T47D (cell line): ENCODE data around the gene BEAN1.

Experiments used
- DNase-seq, 2 experiments: peaks; one replicate each; pipeline versions ENCODE4 v3.0.0 to v3.0.0-alpha.2; 2011 to 2012; ENCODE audit warnings: low read depth in 1 of 2, low spot score in 1 of 2
- JUND ChIP-seq: IDR thresholded peaks from 2 replicates; pipeline ENCODE4 v1.6.1; 2012; ENCODE audit warnings: low read depth
- in situ Hi-C: cut with HindIII; loops from 2 replicates; pipeline ENCODE4 v1.10.0; 2016; ENCODE audit warnings: low sequenced_read_pairs, low pct_unique_long_range_greater_than_20kb

BEAN1 gene

DNA sequence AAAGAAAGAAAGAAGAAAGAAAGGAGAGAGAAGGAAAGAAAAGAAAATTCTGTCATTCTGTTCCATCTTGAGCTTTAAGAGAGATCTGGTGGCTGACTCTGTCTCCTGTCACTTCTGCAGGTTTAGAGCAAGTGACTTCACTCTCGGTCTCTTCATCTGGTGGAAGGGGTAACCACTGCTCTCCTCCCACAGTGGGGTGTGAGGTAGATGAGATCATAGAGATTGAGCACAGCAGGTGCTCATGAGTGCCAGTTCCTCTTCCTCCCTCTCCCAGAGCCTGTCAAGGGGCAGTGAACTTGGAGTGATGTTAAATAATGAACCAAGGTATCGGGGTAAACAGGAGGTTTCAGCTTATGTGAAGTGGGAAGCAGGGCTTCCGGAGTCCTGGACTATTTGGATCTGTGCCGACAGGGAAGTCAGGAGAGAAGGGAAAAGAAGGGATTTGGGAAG is 47.7 kb downstream of the BEAN1 start:
- no peak for DNase-seq
- TF ChIP-seq JUND: no peak
- in situ Hi-C loops: no loop called here

DNA sequence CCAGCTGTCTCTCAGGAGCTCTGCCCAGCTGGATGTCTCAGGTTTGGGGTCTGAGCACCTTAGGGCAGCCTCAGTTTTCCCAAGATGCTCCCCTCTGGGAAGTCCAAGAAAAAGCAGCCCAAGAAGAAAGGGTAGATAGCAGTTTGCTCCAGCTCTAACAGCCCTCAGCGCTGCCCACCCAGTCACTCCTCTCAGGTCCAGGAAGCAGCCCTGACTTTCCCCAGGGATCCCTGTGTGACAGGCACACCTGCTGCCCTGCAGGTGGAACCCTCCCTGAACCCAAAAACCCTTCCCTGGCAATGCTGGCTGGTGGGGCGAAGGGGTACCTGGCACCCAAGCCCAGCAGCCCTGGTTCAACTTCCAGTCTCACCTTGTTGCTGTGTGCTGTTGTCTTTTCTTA is 48.1 kb downstream of the BEAN1 start:
- no peak for TF ChIP-seq JUND
- DNase-seq: no peak
- in situ Hi-C loops: no loop called here

DNA sequence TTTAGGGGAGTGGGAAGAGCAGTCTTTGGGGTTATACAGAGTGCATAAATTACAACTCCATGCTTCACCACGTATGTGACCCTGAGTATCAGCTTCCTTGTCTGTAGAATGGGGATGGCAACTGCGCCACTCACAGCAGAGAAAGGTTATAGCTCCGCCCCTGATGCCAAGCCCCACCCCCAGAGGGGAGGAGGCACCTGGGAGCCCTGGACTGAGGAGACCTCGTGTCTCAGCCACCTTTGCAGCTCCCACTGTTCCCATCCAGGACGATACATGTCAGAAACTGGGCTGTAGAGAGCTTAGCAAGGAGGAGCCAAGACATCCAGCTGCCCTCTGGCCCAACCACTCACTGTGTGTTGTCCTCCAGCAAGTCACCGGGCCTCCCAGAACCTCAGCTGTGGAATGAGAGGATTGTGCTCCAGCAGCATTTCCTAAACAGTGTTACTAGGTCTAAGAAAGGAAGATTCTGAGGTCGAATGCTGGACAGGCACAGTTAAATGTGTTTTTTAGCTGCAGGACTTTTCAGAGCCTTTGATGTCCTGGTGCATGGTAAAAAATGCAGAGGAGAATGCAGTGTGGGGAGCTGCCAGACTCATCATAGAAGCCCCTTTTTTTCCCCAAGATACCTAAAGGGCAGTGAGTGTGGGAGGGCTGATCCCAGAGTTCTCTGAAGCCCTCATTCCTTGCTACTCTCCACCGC is 49.4 kb downstream of the BEAN1 start:
- DNase-seq: peak in 1 of 2 experiments; percentile 68

DNA sequence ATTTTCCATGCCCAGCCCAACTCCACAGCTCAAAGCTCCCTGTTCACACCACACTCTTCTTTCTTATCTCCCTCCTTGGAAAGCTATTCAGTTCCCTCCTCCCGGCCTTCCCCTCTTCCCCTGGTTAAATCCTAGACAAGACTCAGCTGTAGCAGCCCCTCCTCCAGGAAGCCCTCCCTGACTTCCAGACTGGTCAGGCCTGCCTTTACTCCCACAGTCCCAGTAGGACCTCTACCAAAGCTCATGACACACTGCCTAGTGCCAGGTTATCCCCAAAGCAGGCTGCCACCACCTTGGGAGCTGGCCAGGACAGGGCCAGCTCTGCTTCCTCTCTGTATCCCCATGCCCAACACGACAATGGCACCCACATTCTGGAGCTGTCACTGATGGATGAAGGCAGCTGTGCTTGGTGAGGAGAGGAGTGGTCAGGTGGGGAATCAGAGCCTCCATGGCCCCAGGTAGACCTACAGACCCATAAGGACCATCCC is 50.0 kb downstream of the BEAN1 start:
- in situ Hi-C loops: no loop called here
- no peak for TF ChIP-seq JUND
- DNase-seq: no peak

More for the DNA sequence above, 49.4 kb downstream of the BEAN1 start:
- in situ Hi-C loops: no loop called here
- TF ChIP-seq JUND: no peak

DNA sequence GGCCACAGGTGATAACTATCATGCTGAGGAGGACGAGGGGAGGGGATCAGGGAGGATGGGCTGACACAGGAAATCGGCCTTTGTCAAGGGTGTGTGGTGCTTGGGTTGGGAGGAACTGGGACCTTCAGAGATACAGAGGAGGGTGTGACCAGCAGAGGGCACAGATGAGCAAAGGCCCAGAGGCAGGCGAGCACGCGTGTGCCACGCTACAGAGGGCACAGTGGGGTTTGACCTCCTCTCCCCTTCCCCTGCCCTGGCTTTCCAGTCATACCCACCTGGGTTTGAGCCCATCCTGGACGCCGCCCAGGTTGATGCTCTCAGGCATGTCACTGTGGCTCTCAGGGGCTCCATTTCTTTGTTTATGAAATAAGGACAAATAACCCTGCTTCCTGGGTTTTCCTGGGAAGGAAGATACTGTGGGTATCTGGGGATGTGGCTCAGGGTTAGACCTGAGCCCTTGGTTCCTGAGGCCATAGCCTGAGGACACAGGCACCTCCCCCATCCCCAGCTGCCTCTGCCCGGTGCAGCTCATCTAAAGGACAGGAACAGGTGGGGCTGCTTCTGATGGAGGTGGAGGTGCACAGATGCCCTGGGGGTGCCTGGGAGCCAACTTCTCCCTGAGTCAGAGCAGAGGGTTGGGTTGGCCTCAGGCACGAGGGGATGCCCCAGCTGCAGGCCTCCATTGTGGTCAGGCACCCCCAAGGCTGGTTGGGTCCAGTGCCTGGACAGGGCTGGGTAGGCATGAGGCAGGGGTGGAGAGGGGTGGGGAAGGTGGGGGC is 51.8 kb downstream of the BEAN1 start:
- in situ Hi-C loops: no loop called here
- DNase-seq: peak in 1 of 2 experiments; percentile 66
- TF ChIP-seq JUND: no peak

DNA sequence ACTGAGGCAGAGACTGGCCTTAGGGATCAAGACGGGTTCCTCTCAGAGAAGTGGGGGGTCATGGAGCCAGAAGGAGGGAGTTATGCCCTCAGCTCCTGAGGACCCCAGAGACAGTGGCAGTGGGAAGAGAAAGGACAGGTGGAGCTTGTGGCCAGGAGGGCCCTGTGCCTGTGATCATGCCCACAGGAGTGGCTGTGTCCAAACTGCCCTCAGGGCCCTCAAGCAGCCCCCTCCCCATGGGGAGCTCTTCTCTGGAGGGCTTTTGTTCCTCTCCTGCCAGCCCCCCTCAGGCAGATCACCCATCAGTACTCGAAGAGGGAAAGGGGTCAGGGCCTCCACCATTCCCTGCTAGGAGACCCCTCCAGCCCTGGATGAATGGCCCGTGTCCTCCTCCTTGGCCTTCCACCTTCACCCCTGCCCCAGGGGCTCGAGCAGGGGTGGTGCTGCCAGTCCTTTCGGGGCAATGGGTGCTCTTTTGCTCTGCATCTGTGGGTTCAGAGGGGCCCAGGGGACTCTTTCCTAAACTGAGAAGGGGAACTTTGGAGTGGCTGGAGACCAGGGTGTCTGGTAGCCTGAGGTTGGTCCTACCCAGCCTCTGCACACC is 52.7 kb downstream of the BEAN1 start:
- no peak for TF ChIP-seq JUND
- in situ Hi-C loops: no loop called here

DNA sequence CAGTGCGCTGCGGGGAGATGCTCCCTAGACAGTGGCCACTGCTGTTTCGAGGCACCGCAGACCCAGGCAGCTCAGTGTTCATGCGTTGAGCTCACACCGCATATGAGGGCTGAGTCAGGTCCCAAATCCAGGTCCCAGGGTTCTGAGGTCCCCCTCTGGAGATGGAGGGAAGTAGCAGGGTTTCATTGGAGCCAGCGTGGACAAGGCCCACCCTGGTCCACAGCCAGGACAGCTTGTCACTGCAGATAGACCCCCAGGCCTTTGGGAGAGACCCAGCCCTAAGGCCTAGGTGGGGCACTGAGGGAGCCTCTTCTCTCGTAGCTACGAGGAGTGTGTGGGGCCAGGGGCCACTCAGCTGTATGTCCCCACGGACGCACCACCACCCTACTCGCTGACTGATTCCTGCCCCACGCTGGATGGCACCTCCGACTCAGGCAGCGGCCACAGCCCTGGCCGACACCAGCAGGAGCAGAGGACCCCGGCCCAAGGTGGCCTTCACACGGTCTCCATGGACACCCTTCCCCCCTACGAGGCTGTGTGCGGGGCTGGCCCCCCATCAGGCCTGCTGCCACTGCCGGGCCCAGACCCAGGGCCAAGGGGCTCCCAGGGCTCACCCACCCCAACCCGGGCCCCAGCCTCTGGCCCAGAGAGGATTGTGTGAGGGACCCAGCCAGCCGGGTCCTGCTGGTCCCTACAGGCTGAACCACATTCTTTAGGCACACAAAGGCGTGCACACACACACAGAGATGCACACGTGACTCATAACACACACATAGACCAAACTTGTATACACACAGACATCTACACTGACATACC is 53.4 kb downstream of the BEAN1 start:
- in situ Hi-C loops: no loop called here
- DNase-seq: peak; percentile 20 to 81
- TF ChIP-seq JUND: no peak

More for the DNA sequence above, 52.7 kb downstream of the BEAN1 start:
- DNase-seq: no peak

DNA sequence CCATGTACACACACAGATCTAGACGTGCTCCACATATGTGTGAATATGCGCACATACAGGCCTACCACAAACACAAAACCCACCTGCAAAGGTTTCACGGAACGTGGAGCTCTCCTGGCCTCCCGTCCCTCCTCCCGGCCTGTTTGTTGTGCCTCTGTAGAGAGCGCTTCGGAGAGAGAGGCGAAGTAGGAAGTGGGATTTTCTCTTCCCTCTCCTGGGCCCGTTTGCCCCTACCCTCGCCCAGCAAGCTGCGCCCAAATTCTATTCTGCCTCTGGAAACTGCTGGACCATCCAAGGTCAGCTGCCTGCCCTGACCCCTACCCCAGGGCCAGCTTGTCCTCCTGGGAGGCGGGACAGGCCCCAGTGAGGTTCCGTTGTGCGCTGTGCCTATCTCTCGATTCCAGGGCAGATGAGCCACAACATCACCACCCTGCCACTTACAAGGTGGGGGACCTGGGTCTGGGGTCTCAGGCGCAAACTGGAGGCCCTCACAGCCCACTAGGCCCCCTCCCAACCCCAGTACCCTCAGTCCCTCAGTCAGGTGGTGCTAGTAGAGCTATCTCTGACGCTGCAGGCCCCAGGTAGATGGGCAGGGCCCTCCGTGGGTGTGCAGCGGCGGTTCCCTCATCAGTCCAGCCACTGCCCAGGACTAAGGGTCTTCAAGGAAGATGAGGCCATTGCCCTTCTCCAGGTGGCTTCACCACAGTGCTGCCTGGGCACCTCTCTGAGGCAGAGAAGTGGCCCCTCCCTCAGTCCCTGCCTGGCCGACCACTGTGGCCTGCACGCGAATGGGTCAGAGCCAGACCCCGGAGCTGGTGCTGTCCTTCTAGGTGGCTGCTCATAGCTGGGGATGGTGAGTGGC is 54.2 kb downstream of the BEAN1 start:
- in situ Hi-C loops: no loop called here
- no peak for TF ChIP-seq JUND
- no peak for DNase-seq

DNA sequence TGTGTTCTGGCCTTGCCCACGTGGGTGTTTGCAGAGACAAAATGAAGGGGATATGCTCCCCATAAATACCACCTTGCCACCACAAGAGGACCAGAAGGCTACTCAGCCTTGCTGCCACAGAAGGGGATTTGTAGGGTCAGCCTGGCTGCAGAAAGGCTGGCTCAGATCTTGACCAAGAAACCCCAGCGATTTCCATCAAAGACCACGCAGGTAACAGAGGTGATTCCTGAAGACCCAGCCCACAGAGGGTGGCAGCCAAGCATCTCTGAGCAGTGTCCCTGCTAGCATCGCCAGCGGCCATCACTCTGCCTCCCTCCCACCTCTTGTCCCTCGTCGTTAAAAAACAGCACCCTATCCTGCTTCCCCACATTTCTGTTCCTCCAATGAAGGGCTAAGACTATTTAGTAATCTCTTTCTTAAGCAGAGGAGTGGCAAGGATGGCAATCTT is 54.9 kb downstream of the BEAN1 start:
- no peak for TF ChIP-seq JUND
- in situ Hi-C loops: no loop called here
- no peak for DNase-seq

DNA sequence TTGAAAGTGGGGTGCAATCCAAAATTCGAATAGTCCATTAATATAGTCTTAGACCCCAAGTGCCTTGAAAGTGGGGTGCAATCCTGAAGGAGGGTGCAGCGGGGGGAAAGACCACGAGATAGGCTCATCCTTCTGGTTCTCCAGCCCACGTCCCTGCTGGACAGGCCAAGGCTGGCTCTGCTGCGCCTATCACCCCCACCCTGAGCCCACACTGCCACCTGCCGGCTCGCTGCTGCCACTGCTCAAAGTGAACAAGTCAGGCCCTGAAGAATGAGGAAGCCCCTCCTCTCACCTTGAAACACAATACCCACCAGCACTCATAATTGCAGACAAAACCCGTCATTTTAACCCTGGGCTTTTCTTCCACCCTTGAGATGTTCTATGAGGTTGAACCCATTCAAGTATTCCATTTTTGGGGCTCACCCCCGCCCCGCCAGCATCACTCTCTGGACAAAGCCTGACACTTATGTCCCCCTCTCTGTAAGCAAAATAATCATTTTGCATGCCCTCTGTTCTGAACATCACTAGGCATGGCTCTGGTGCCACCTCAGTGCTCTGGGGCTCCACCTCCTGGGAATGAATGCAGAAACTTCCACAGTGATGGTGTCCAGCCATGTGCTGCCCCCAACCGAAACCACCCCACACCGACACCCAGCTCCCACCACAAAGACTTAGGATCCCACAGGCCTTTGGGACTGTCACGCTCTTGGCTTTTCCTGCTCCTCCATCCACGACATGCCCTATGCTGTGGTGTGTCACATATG is 56.8 kb downstream of the BEAN1 start:
- TF ChIP-seq JUND: no peak
- DNase-seq: peak; percentile 33 to 68
- in situ Hi-C loops: no loop called here
